HG02885 (cell line): Measurements from ENCODE around the gene MYCBP.
"Not testable (repeated sequence)": the region's sequence is repeated elsewhere in the genome, so short reads cannot be mapped to it uniquely, and the experiment has no call there.

Experiments used
- ATAC-seq: cut with Tn5 transposase; IDR thresholded peaks from one replicate; pipeline ENCODE4 v1.9.1; 2021; ENCODE audit warnings: mild to moderate bottlenecking; ENCODE audit not compliant: unreplicated experiment, poor library complexity

Gene MYCBP

DNA sequence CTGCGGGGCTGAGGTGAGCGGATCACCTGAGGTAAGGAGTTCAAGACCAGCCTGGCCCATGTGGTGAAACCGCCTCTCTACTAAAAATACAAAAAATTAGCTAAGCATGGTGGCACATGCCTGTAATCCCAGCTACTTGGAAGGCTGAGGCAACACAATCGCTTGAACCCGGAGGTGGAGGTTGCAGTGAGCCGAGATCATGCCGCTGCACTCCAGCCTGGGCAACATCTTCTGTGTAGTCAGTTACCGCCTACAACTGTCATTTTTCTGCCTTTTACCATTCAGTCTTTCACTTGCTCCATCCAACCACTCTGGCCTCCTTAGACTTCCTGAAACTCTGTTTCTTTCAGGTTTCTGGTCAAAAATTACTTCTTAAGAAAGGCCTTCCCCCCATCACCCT lies 2.2 kb downstream of the MYCBP start:
- ATAC-seq = no peak

DNA sequence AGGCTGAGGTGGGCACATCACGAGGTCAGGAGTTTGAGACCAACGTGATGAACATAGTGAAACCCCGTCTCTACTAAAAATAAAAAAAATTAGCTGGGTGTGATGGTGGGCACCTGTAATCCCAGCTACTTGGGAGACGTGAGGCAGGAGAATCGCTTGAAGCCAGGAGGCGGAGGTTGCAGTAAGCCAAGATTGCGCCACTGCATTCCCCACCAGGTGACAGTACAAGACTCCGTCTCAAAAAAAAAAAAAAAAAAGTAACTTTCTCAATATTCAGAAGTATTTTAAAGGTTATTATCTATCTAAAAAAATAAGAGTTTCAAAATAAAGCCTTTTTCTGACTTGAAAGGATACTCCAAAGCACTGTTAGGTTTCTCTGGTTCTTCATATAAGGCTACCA lies 5.9 kb downstream of the MYCBP start:
- no peak for ATAC-seq

DNA sequence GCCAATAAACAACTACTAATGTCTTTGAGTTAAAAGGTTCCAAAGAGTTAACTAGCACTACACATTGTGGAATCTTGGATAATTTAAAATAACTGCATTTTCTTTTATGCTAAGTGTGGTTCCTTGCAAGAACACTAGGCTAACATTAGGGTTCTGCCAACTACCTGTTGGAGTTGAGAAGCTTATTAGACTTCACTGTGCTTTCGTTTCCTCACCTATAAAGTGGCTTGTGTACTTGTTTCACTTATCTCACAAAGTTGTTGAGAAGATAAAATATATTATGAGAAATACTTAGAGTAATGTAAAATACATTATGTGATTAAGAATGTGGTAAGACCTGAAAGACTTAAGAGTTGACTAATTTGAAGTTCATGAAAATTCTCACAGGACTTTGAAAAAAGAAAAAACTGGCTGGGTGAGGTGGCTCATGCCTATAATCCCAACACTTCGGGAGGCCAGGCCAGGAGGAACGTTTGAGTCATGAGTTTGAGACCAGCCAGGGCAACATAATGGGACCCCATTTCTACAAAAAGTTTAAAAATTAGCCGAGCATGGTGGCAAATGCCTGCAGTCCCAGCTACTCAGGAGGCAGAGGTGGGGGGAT lies 7.9 kb downstream of the MYCBP start:
- ATAC-seq = no peak

DNA sequence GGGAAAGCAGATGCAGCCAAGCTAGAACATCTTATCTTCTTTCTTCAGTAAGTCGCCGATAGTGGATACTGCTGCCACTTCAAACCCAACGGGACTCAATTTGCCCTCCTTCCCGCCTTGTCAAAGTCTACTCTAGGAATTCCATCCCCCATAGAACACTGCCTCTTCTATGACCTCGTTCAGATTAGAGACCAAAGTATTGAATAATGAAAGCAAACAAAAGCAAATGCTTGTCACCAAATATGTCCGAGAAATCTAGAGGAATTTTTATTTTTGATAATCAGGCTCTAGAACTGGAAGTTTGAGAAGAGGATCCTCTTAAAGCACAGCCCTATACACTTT lies 12.7 kb downstream of the MYCBP start:
- no peak for ATAC-seq

DNA sequence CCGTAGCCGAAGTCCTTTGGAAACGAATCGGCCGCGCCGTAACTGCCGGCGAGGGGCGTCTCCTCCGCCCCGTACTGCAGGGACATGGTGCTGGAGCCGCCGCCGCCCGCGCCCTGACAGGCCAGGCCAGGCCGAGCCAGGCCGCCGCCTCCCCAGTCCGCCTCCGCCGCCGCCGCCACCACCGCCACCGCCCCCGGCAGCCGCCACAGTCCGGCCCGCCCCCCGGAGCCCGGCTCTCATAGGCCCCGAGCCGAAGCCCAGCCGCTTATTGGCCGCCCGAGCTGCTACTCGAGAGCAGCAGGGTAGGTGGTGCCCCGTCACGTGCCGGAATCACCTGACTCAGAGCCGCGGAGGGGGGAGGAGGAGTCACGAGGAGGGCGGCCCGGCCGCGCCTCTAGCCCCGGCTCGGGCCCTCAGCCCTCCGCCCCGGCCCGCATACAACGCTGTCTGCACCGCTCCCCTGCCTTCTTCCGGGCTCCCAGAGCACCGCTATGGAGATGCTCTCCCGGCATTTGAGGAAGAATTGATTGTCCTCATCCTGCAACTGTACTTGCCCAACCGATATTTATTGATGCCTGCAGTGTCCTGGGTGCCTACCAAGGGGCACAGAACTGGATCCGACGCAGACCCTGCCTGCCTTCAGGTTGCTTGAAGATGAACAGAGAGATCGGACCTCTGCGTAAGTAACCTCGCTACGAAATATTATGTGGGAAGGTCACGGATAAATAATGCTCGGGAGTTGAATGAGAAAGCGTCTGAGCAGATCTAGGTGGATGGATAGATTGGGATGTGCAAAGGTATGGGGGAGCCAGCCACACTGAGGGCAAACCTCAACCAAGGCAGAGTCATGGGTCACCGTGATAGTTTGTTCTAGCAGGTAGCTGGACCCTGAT lies 13.3 kb downstream of the MYCBP start, which contains the start of gene RRAGC:
RRAGC (minus strand) TSS at position 212 of the 893 bp plus-strand sequence; CDS start at position 86, 126 bp downstream.
- ATAC-seq = peak; percentile 95

DNA sequence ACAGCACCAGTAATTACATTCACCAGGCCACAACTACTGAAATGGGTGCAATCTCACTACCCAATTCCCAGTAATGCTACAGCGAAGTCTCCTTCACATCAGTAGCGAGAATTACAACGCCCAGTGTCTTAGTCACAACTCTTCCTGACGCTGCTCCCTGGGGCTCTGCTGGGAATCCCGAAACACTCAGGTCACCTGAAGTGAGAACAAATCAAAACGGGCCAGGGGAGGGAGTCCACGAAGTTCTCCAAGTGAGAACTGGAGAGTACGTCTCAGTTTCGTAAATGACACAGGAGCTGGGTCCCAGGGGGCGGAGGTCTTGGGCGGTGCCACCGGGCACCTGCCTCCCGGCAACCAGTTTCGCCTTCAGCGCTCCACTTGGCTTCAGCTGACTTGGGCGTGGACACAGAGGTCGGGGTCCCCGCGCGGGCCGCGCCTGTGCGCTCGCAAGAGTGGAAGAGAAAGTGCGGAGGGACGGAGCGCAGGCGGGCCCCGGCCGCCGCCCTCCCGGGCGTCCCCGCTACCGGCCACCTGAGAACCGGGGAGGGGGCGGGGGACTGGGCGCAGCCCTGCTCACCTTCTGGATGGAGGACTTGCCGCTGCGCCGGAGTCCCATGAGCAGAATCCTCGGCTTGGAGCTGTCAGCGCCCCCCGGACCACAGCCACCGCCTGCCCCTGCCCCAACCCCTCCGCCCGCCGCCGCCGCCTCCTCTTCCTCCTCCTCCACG lies 14.2 kb downstream of the MYCBP start:
- peak; percentile 30 for ATAC-seq

DNA sequence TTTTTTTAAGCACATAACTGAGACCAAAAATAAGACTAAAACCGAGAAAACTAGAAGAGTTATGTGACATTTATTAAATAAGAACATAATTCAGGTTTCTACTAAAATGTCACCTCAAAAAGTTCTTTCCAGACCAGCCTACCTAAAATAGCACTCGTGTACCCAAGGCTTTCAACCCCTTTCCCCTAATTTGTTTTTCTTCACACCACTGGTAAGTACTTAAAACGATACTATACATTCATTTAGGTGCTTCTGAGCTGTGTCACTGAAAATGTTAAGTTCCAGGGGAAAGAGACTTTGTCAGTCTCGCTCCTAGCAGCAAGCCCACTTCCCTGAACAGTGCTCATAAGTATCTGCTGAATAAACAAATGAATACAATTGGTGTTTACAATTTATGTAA lies 20.4 kb downstream of the MYCBP start:
- peak; percentile 42 for ATAC-seq

DNA sequence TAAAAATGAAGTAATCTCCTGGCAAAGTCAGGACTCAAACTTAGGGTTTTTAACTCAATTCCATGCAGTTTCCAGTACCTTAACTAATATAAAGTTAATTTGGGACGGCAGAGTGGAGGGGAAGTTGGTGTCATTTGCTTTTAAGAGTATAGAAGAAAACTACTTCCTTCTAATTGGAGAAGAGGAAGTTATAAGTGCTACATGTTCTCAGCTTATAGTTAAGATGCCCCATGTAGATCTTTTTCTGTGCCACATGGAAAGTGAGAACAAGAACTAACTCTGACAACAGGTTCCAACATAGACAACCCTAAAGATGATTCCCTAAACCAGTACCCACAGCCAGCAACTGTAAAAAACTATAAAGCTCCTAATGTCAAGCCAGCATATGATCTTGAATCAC lies 25.1 kb downstream of the MYCBP start:
- no peak for ATAC-seq

DNA sequence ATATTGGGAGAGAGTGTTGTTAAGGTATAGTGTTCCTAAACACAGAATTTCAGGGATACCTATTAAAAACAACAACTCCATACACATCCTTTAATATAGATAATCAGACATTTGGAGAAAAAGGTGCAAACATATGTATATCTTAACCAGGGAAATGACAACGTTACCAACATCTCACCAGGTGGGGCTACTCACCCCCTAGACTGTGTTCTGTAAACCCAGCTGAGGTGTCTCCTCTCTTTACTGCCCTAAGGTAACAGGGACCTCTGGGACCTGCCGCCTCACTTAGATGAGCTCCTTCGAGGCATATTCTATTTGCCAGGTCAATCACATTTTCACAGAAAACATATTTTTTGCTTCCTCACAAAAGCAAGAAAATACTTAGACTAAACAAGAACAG lies 26.9 kb downstream of the MYCBP start:
- ATAC-seq = no peak

DNA sequence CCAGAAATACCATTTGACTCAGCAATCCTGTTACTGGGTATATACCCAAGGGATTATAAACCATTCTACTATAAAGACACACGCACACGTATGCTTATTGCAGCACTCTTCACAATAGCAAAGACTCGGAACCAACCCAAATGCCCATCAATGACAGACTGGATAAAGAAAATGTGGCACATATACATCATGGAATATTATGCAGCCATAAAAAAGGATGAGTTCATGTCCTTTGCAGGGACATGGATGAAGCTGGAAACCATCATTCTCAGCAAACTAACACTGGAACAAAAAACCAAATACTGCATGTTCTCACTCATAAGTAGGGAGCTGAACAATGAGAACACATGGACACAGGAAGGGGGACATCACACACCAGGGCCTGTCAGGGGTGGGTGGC lies 28.1 kb downstream of the MYCBP start:
- not testable (repeated sequence) for ATAC-seq

DNA sequence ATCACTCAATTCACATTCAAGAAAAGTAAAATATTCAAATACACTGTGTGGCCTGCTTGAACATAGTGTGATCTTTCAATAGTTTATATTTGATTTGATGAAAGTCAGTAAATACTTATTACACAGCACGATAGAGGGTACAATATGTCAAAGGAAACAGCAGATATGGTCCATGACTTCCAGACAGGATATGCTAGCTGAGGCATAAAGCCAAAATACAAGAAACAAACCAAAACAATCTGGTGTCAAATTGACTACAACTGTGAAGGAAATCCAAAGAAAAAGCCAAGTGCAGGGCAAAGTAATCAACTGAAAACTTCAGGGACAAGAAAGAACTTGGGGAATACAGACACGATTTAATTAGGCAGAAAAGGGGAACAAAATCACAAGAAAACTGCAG lies 32.9 kb downstream of the MYCBP start:
- no peak for ATAC-seq

DNA sequence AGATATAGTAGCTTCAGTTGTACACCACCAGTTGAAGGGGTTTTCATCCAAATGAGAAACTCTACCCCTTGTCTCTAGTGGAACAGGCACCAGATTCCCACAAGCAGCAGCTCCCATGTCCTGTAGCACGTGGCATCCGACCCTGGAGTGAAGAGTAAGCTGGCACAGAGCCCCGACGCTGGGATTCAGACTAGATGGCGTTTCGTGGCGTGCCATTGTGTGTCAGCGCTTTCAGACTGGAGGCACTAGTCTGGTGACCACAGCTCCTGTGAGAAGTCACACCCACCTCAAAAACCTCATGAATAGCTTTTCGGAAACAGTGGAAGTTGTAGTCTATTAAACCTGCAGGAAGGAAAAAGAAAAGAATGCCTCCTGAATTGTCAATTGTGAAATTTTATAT lies 33.8 kb downstream of the MYCBP start:
- ATAC-seq = no peak

DNA sequence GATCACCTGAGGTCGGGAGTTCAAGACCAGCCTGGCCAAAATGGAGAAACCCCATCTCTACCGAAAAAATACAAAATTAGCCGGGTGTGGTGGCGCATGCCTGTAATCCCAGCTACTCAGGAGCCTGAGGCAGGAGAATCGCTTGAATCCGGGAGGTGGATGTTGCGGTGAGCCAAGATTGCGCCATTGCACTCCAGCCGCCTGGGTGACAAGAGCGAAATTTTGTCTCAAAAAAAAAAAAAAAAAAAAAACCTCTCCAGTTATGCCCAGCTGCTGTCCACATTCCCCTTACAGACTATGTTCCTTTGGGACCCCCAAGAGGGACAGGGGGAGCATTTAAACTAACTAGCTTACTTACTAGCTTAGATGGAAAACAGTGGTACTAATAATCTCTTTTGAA lies 36.8 kb downstream of the MYCBP start:
- not testable (repeated sequence) for ATAC-seq

DNA sequence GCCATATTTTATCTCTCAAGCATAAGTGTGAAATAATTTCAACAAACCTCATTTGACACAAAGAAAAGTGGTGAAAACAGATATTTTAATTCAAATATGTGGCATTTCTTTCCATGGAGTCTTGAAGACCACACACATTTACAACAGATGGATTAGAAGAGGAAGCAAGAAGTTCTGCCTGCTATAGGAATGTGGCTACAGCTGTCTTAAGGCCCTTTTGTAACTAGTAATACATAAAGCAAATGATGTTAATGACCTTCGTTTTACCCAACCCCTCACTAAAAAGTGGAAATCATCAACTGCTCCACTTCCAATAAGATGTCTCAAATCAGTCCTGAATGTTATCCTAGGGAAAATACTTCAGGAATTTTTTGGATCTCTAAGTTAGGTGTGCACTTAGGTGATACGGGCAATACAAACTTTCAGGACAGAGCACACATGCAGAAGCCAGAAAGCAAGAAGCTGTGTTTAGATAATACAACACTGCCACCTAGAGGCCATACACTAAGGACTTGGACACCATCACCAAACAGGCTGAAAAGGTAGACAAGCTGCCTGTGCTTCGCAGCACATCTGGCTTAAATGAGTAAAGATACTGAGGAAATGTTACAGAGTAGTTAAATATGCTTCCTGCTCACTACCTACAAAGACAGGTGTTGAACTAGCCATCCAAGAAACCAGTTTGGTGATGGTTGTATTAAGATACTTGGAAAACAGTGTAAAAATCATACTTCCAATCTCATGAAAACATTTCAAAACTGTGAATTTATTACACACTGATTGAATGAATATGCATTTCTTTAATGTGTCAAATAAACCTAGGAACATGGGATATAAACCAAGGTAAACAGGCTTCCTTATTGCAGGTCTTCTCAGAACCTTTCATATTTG lies 38.0 kb downstream of the MYCBP start:
- no peak for ATAC-seq

DNA sequence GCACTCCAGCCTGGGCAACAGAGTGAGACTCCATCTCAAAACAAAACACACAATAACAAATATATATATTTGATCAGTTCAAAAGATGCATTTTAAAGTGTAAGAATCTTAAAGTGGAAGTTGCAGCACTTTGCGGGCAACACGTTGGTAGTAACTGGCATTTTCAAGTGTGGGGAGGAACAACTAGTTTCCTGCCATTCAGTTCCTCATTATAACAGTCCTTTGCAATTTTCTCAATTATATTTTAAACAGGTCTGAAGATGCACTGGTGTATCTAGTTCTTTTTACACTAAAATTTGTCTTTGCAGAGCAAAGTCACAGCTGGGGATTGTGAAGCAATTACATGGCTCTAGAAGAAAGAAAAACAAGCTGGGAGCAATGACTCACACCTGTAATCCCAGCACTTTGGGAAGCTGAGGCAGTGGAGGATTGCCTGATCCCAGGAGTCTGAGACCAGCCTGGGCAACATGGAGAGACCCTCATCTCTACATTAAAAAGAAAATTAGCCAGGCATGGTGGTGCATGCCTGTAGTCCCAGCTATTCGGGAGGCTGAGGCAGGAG lies 38.8 kb downstream of the MYCBP start:
- no peak for ATAC-seq

DNA sequence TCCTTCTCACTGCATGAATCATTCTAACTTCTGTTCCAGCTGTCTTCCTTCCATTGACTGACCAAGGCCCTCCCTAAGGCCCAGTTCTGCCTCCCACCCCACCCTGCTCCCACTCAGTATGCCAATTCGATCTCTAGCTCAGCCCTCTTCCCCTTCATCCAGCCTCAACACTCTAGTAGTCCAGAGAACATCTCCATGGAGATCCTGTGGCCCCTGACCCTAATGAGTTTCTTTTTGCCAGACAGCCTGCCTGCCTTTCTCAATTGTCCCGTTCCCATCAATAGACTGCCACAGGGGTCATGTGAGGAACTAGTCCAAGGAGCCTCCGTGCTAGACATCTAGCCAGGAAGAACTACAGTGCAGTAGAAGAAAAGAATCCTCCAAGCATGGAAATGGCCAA lies 40.0 kb downstream of the MYCBP start:
- no peak for ATAC-seq

DNA sequence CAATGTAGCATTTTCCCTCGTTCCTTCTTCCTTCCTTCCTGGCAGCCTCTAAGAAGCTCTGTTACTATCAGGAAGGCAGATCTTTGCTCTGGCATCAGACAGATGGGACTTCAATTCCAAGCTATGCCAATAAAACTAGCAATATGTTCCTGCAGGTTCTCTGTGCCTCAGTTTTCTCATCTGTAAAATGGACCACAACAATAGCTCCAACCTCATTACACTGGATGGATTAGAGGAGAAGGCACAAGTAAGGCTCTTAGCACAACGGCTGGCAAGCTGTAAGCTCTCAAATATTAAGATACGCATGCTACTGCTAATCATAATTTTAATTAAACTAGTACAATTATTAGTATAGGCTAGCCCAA lies 40.8 kb downstream of the MYCBP start:
- ATAC-seq = no peak

DNA sequence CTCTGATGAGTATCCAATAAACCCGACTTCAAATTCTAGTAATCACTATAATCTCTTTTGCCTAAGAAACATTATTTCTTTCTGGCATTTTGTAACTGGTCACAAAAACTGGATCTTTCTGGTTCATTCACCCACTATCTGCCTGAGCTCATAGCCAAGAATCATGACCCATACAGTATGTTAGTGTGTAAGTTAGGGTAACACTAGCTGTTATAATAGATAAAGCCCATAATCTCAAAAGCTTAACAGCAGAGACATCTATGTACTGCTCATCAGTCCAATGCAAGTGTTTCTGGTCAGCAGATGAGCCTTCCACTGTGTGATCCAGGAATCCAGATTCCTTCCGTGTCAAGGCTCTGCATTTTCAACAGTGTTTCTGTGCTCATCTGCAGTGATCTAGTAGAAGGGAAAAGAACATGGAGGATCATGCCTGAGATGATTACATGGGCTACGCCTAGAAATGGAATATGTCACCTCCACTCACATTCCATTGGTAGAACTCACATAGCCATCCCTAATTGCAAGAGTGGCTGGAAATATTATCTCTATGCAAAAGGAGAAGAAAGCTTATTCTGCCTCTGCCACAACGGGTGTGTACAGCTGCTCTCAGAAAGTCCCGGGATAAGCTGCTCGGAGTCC lies 41.3 kb downstream of the MYCBP start:
- ATAC-seq = no peak

DNA sequence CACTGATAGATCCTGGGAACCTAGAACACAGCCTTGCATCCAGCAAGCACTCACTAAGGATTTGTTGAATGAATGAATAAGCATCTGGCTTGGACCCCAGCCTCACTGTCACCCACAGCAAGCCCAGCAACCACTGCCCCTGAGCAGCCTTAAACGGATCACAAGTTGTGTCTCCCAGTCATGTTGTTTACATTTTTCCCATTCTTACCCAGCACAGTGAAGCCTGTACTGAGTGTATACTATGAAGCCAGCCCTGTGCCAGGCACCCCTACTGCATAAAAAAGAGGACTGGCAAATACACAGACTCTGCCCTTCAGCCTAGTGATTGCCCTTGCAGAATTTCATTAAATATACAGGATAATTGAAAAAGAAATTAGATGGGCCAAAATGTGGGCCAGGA lies 43.8 kb downstream of the MYCBP start:
- ATAC-seq = no peak

DNA sequence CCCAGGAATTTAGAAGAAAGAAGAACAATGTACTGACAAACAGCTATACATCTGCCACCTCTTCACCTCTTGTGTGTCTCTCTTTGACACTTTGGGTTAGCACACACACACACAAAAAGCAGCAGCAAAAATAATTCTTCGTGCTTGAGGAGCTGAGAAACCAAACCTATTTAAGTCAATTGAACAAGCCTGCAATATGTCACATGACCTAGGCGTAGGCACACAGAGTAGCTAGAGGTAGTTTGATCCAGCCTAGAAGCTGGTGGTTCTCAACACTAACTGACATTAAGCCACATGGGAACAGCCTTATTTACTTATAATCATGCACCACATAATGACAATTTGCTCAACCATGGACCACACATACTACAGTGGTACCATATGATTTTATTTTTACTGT lies 45.8 kb downstream of the MYCBP start:
- ATAC-seq = no peak
